ENCODE data around the gene INF2. TPM values are rescaled to one million over a fixed set of nuclear protein-coding genes. Genes with fewer than 3 reads are reported as not detected.
"Not testable (repeated sequence)": the region's sequence is repeated elsewhere in the genome, so short reads cannot be mapped to it uniquely, and the experiment has no call there.

The INF2 gene
- total RNA-seq, 4 donors from 2014 or later: 44.6 to 102 (median 64.7) TPM

GRCh38 chr14:104666981-104667380 lies 22.4 kb upstream of the INF2 start:
- WGBS, 2 donors (ENCODE audit: low coverage in 1 of 2): 78% methylated on average over 12 of the region's 12 CpGs; no CpG with 5 or more reads in 1 of the 2 donors

GRCh38 chr14:104669697-104670096 lies 19.7 kb upstream of the INF2 start:
- Histone ChIP-seq H3K4me1 (peaks cover 0 to 7% (median 0%) of the 10 kb centered on the region in 3 donors), H3K27ac (no peak overlapping the region), H3K4me3 (no peak overlapping the region), H3K9me3 (no peaks in the 10 kb centered on the region), H3K27me3 (peaks cover 1% of the 10 kb centered on the region), H3K36me3 (no peaks in the 10 kb centered on the region)
- WGBS, 2 donors (ENCODE audit: low coverage in 1 of 2): 65 to 74% methylated on average over 3 of the region's 3 CpGs
- TF ChIP-seq POLR2A (IDR thresholded peaks at IDR 0.05) (no peak), CTCF (IDR thresholded peaks at IDR 0.05) (no peak), POLR2AphosphoS5 (IDR thresholded peaks at IDR 0.05) (no peak), EP300 (IDR thresholded peaks at IDR 0.05) (no peak)
- ATAC-seq: no peak

More at GRCh38 chr14:104666981-104667380, 22.4 kb upstream of the INF2 start:
- Histone ChIP-seq H3K4me1 (peaks cover 0 to 7% (median 0%) of the 10 kb centered on the region in 3 donors), H3K27ac (no peak overlapping the region), H3K4me3 (no peak overlapping the region), H3K27me3 (peaks cover 4% of the 10 kb centered on the region), H3K9me3 (no peaks in the 10 kb centered on the region), H3K36me3 (no peaks in the 10 kb centered on the region)
- no peak for ATAC-seq
- TF ChIP-seq CTCF (IDR thresholded peaks at IDR 0.05) (no peak), POLR2A (IDR thresholded peaks at IDR 0.05) (no peak), EP300 (IDR thresholded peaks at IDR 0.05) (no peak), POLR2AphosphoS5 (IDR thresholded peaks at IDR 0.05) (no peak)

GRCh38 chr14:104671330-104671977 lies 18.0 kb upstream of the INF2 start:
- 78 to 100% methylated on average over 2 to 7 of the region's 19 CpGs for WGBS, 2 donors (ENCODE audit: low coverage in 1 of 2)
- ATAC-seq, H3K27ac ChIP-seq, H3K27me3 ChIP-seq, H3K4me1 ChIP-seq, H3K4me3 ChIP-seq, H3K36me3 ChIP-seq, H3K9me3 ChIP-seq: not testable (repeated sequence)

- H3K36me3 ChIP-seq, H3K4me1 ChIP-seq, H3K27ac ChIP-seq, H3K9me3 ChIP-seq, ATAC-seq, H3K4me3 ChIP-seq, H3K27me3 ChIP-seq: not testable (repeated sequence)
- WGBS, 2 donors (ENCODE audit: low coverage in 1 of 2): 78 to 82% methylated on average over 6 to 7 of the region's 8 CpGs
These were observed 17.3 kb upstream of the INF2 start for GRCh38 chr14:104672119-104672518.

- 84 to 87% methylated on average over 2 to 3 of the region's 9 CpGs for WGBS, 2 donors (ENCODE audit: low coverage in 1 of 2)
- Histone ChIP-seq H3K27me3 (no peaks in the 10 kb centered on the region), H3K4me3 (no peak overlapping the region), H3K36me3 (no peaks in the 10 kb centered on the region), H3K27ac (no peak overlapping the region), H3K4me1 (peaks cover 0 to 19% (median 12%) of the 10 kb centered on the region in 3 donors), H3K9me3 (no peaks in the 10 kb centered on the region)
- no peak for ATAC-seq
- TF ChIP-seq CTCF (IDR thresholded peaks at IDR 0.05) (no peak), EP300 (IDR thresholded peaks at IDR 0.05) (no peak), POLR2AphosphoS5 (IDR thresholded peaks at IDR 0.05) (no peak), POLR2A (IDR thresholded peaks at IDR 0.05) (no peak)
These were observed 15.9 kb upstream of the INF2 start for GRCh38 chr14:104673481-104673880.

GRCh38 chr14:104675447-104675846 lies 14.0 kb upstream of the INF2 start:
- Histone ChIP-seq H3K4me3 (no peak overlapping the region), H3K9me3 (no peaks in the 10 kb centered on the region), H3K4me1 (peaks cover 0 to 39% (median 32%) of the 10 kb centered on the region in 3 donors), H3K36me3 (no peaks in the 10 kb centered on the region), H3K27ac (no peak overlapping the region), H3K27me3 (no peaks in the 10 kb centered on the region)
- 89 to 100% methylated on average over 2 of the region's 2 CpGs for WGBS, 2 donors (ENCODE audit: low coverage in 1 of 2)
- TF ChIP-seq POLR2A (IDR thresholded peaks at IDR 0.05) (no peak), EP300 (IDR thresholded peaks at IDR 0.05) (no peak), CTCF (IDR thresholded peaks at IDR 0.05) (no peak), POLR2AphosphoS5 (IDR thresholded peaks at IDR 0.05) (no peak)
- no peak for ATAC-seq

Data from gastroesophageal sphincter (tissue), 4 donors.